ENCODE data around the gene RABL6. TPM values are rescaled to one million over a fixed set of nuclear protein-coding genes. Genes with fewer than 3 reads are reported as not detected.

The RABL6 gene
- polyA plus RNA-seq, 4 donors, result 75.5 to 114 (median 82.3) TPM

GRCh38 chr9:136814725-136815421 is 7.1 kb downstream of the RABL6 start:
- no peak for DNase-seq
- no peak overlapping the region for H3K27ac ChIP-seq (ENCODE audit: low read depth in 1 of 3, low read length in 2 of 3)
- peaks cover 3 to 56% (median 4%) of the 10 kb centered on the region in 3 donors for H3K36me3 ChIP-seq (ENCODE audit: control insufficient read depth in 3 of 3, insufficient read depth in 2 of 3, low read depth in 1 of 3, low read length in 3 of 3)
- FAIRE-seq, result no peak
- 88 to 90% (median 90%) methylated on average over 13 of the region's 13 CpGs for WGBS, 3 donors
- H3K4me1 ChIP-seq (ENCODE audit: control insufficient read depth in 3 of 3, insufficient read depth in 2 of 3, low read depth in 1 of 3, low read length in 2 of 3), result peaks cover 0 to 4% (median 2%) of the 10 kb centered on the region in 3 donors
- H3K9me3 ChIP-seq (ENCODE audit: control insufficient read depth in 2 of 2, insufficient read depth in 1 of 2, low read depth in 1 of 2, low read length in 1 of 2), result no peaks in the 10 kb centered on the region
- H3K4me3 ChIP-seq (ENCODE audit: low read depth in 1 of 3, low read length in 3 of 3), result no peak overlapping the region
- H3K27me3 ChIP-seq (ENCODE audit: control insufficient read depth in 3 of 3, insufficient read depth in 3 of 3, low read length in 3 of 3), result no peaks in the 10 kb centered on the region

GRCh38 chr9:136815422-136815782 is 7.7 kb downstream of the RABL6 start:
- Histone ChIP-seq H3K4me3 (ENCODE audit: low read depth in 1 of 3, low read length in 3 of 3) (no peak overlapping the region), H3K27me3 (ENCODE audit: control insufficient read depth in 3 of 3, insufficient read depth in 3 of 3, low read length in 3 of 3) (no peaks in the 10 kb centered on the region), H3K36me3 (ENCODE audit: control insufficient read depth in 3 of 3, insufficient read depth in 2 of 3, low read depth in 1 of 3, low read length in 3 of 3) (peaks cover 3 to 53% (median 4%) of the 10 kb centered on the region in 3 donors), H3K4me1 (ENCODE audit: control insufficient read depth in 3 of 3, insufficient read depth in 2 of 3, low read depth in 1 of 3, low read length in 2 of 3) (no peaks in the 10 kb centered on the region), H3K9me3 (ENCODE audit: control insufficient read depth in 2 of 2, insufficient read depth in 1 of 2, low read depth in 1 of 2, low read length in 1 of 2) (no peaks in the 10 kb centered on the region), H3K27ac (ENCODE audit: low read depth in 1 of 3, low read length in 2 of 3) (no peak overlapping the region)
- 5 to 36% (median 5%) methylated on average over 1 of the region's 1 CpG for WGBS, 3 donors
- DNase-seq (no peak), FAIRE-seq (no peak)

- Histone ChIP-seq H3K27ac (ENCODE audit: low read depth in 1 of 3, low read length in 2 of 3) (no peak overlapping the region), H3K4me1 (ENCODE audit: control insufficient read depth in 3 of 3, insufficient read depth in 2 of 3, low read depth in 1 of 3, low read length in 2 of 3) (no peaks in the 10 kb centered on the region), H3K9me3 (ENCODE audit: control insufficient read depth in 2 of 2, insufficient read depth in 1 of 2, low read depth in 1 of 2, low read length in 1 of 2) (no peaks in the 10 kb centered on the region), H3K27me3 (ENCODE audit: control insufficient read depth in 3 of 3, insufficient read depth in 3 of 3, low read length in 3 of 3) (no peaks in the 10 kb centered on the region), H3K4me3 (ENCODE audit: low read depth in 1 of 3, low read length in 3 of 3) (no peak overlapping the region), H3K36me3 (ENCODE audit: control insufficient read depth in 3 of 3, insufficient read depth in 2 of 3, low read depth in 1 of 3, low read length in 3 of 3) (peaks cover 0 to 61% (median 5%) of the 10 kb centered on the region in 3 donors)
- DNase-seq (peak in 1 of 2 donors; percentile 39), FAIRE-seq (no peak)
- WGBS, 3 donors, result 48 to 87% (median 80%) methylated on average over 54 to 83 of the region's 83 CpGs
These were observed 13.4 kb downstream of the RABL6 start for GRCh38 chr9:136820971-136821825.

DNA sequence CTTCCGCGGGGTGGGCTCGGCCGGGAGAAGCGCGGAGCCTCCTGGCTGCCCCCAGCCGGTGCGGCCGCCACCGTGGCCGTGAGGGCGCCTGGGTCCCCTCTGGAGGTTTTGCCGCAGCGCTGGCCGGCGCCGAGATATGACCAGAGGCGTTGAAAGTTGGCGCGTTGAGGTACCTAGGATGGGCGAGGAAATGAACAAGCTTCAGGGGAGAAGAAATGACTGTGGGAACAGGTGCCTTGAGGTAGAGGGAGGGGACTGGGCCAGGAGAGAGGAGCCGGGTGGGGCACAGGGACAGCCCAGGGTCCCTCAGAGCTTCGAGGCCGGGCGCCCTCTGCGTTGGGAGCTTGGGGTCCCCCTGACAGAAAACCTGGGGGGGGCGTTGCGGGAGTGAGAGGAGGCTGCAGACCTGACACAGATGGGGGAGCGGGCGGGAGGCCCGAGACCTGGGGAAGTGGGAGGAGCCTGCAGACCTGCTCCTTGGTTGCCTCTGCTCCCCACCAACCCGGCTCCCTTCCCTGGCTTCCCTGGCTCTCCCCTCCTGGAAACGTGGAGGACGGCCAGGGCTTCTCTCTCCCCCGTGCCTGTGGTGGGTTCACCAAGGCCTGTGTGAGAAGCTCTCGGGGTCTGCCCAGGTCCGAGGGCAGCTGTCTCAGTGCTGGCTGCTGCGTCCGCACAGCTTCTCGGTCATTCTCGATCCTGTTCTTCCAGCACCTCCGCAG is 14.2 kb downstream of the RABL6 start:
- no peak overlapping the region for H3K4me3 ChIP-seq (ENCODE audit: low read depth in 1 of 3, low read length in 3 of 3)
- no peak overlapping the region for H3K27ac ChIP-seq (ENCODE audit: low read depth in 1 of 3, low read length in 2 of 3)
- WGBS, 3 donors, result 81 to 94% (median 91%) methylated on average over 34 to 42 of the region's 42 CpGs
- H3K9me3 ChIP-seq (ENCODE audit: control insufficient read depth in 2 of 2, insufficient read depth in 1 of 2, low read depth in 1 of 2, low read length in 1 of 2), result no peaks in the 10 kb centered on the region
- no peaks in the 10 kb centered on the region for H3K4me1 ChIP-seq (ENCODE audit: control insufficient read depth in 3 of 3, insufficient read depth in 2 of 3, low read depth in 1 of 3, low read length in 2 of 3)
- DNase-seq (no peak), FAIRE-seq (no peak)
- peaks cover 0 to 66% (median 5%) of the 10 kb centered on the region in 3 donors for H3K36me3 ChIP-seq (ENCODE audit: control insufficient read depth in 3 of 3, insufficient read depth in 2 of 3, low read depth in 1 of 3, low read length in 3 of 3)
- H3K27me3 ChIP-seq (ENCODE audit: control insufficient read depth in 3 of 3, insufficient read depth in 3 of 3, low read length in 3 of 3), result no peaks in the 10 kb centered on the region

- Histone ChIP-seq H3K9me3 (ENCODE audit: control insufficient read depth in 2 of 2, insufficient read depth in 1 of 2, low read depth in 1 of 2, low read length in 1 of 2) (no peaks in the 10 kb centered on the region), H3K27me3 (ENCODE audit: control insufficient read depth in 3 of 3, insufficient read depth in 3 of 3, low read length in 3 of 3) (no peaks in the 10 kb centered on the region), H3K4me3 (ENCODE audit: low read depth in 1 of 3, low read length in 3 of 3) (no peak overlapping the region), H3K4me1 (ENCODE audit: control insufficient read depth in 3 of 3, insufficient read depth in 2 of 3, low read depth in 1 of 3, low read length in 2 of 3) (no peaks in the 10 kb centered on the region), H3K27ac (ENCODE audit: low read depth in 1 of 3, low read length in 2 of 3) (no peak overlapping the region), H3K36me3 (ENCODE audit: control insufficient read depth in 3 of 3, insufficient read depth in 2 of 3, low read depth in 1 of 3, low read length in 3 of 3) (peaks cover 2 to 71% (median 4%) of the 10 kb centered on the region in 3 donors)
- 85 to 86% (median 86%) methylated on average over 30 of the region's 30 CpGs for WGBS, 3 donors
- DNase-seq, result no peak
- no peak for FAIRE-seq
These were observed 15.6 kb downstream of the RABL6 start for GRCh38 chr9:136823136-136824046.

- Histone ChIP-seq H3K27me3 (ENCODE audit: control insufficient read depth in 3 of 3, insufficient read depth in 3 of 3, low read length in 3 of 3) (no peaks in the 10 kb centered on the region), H3K27ac (ENCODE audit: low read depth in 1 of 3, low read length in 2 of 3) (no peak overlapping the region), H3K9me3 (ENCODE audit: control insufficient read depth in 2 of 2, insufficient read depth in 1 of 2, low read depth in 1 of 2, low read length in 1 of 2) (no peaks in the 10 kb centered on the region), H3K4me3 (ENCODE audit: low read depth in 1 of 3, low read length in 3 of 3) (no peak overlapping the region), H3K4me1 (ENCODE audit: control insufficient read depth in 3 of 3, insufficient read depth in 2 of 3, low read depth in 1 of 3, low read length in 2 of 3) (no peaks in the 10 kb centered on the region), H3K36me3 (ENCODE audit: control insufficient read depth in 3 of 3, insufficient read depth in 2 of 3, low read depth in 1 of 3, low read length in 3 of 3) (peaks cover 4 to 82% (median 8%) of the 10 kb centered on the region in 3 donors)
- DNase-seq (no peak), FAIRE-seq (no peak)
- 88 to 90% (median 89%) methylated on average over 19 to 21 of the region's 21 CpGs for WGBS, 3 donors
These were observed 16.9 kb downstream of the RABL6 start for GRCh38 chr9:136824496-136825225.

DNA sequence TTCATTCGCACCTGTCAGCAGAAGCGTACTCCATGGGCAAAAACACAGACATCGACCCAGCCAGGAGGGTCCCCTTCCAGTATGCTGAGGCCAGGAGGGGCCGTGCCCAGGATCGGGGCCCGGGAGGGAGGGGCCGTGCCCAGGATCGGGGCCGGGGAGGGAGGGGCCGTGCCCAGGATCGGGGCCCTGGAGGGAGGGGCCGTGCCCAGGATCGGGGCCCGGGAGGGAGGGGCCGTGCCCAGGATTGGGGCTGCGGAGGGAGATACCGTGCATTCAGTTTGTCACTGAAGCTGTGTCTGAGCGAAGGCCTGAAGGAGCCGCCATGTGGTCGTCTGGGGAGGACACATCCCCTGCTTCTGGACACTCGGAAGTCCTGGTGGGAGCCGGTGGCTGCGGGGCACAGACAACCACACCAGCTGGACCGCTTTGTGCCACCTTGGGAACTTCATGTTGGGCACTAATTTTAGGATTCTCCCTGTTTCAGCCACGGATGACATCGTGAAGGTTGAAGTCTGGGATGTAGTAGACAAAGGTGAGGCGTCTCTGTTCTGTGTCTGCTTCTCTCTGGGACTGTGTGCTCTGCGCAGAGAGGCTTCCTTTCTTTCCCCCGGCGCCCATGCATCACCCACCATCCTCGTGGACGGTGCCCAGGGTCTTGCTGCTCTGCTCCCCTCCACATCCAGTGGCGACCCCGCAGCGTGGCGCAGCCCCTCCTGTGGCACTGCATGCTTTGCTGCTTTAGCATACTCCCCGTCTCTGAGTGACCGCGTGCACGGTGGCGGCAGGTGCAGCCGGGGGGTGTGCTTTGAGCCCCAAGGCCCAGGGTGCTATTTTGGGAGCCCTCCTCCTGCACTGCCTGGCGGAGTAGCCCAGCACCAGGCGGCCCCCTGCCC is 17.8 kb downstream of the RABL6 start:
- 92 to 96% (median 94%) methylated on average over 29 to 44 of the region's 44 CpGs for WGBS, 3 donors
- Histone ChIP-seq H3K36me3 (ENCODE audit: control insufficient read depth in 3 of 3, insufficient read depth in 2 of 3, low read depth in 1 of 3, low read length in 3 of 3) (peaks cover 11 to 91% (median 12%) of the 10 kb centered on the region in 3 donors), H3K27ac (ENCODE audit: low read depth in 1 of 3, low read length in 2 of 3) (no peak overlapping the region), H3K27me3 (ENCODE audit: control insufficient read depth in 3 of 3, insufficient read depth in 3 of 3, low read length in 3 of 3) (no peaks in the 10 kb centered on the region), H3K9me3 (ENCODE audit: control insufficient read depth in 2 of 2, insufficient read depth in 1 of 2, low read depth in 1 of 2, low read length in 1 of 2) (no peaks in the 10 kb centered on the region), H3K4me1 (ENCODE audit: control insufficient read depth in 3 of 3, insufficient read depth in 2 of 3, low read depth in 1 of 3, low read length in 2 of 3) (no peaks in the 10 kb centered on the region), H3K4me3 (ENCODE audit: low read depth in 1 of 3, low read length in 3 of 3) (no peak overlapping the region)
- DNase-seq (no peak), FAIRE-seq (no peak)
